Dendritic cell treated with granulocyte-macrophage colony-stimulating factor and Interleukin-4, amounts not matched to agents 40 ng/mL and 50 ng/mL, for 4 days (primary cell): Measurements from ENCODE around the gene GJD4.

Source experiments
- H3K27ac Mint-ChIP-seq: one replicate; pipeline ENCODE4 v1.8.0; 2022; ENCODE audit warnings: mild to moderate bottlenecking, mixed read lengths
- H3K27me3 Mint-ChIP-seq: one replicate; pipeline ENCODE4 v1.8.0; 2022; ENCODE audit warnings: mild to moderate bottlenecking, mixed read lengths
- H3K36me3 Mint-ChIP-seq: one replicate; pipeline ENCODE4 v1.8.0; 2022; ENCODE audit warnings: low read depth, mixed read lengths
- H3K4me1 Mint-ChIP-seq: one replicate; pipeline ENCODE4 v1.8.0; 2022; ENCODE audit warnings: low read depth, mixed read lengths
- H3K4me3 Mint-ChIP-seq: one replicate; pipeline ENCODE4 v1.8.0; 2022; ENCODE audit warnings: mild to moderate bottlenecking, moderate library complexity, mixed read lengths
- H3K9me3 Mint-ChIP-seq: one replicate; pipeline ENCODE4 v1.8.0; 2022; ENCODE audit warnings: mixed read lengths
- intact Hi-C: fragments of 100-400 bp; cut with micrococcal nuclease; formaldehyde crosslinking; loops from one replicate; pipeline ENCODE4 v1.15.0; 2022

Gene GJD4

DNA sequence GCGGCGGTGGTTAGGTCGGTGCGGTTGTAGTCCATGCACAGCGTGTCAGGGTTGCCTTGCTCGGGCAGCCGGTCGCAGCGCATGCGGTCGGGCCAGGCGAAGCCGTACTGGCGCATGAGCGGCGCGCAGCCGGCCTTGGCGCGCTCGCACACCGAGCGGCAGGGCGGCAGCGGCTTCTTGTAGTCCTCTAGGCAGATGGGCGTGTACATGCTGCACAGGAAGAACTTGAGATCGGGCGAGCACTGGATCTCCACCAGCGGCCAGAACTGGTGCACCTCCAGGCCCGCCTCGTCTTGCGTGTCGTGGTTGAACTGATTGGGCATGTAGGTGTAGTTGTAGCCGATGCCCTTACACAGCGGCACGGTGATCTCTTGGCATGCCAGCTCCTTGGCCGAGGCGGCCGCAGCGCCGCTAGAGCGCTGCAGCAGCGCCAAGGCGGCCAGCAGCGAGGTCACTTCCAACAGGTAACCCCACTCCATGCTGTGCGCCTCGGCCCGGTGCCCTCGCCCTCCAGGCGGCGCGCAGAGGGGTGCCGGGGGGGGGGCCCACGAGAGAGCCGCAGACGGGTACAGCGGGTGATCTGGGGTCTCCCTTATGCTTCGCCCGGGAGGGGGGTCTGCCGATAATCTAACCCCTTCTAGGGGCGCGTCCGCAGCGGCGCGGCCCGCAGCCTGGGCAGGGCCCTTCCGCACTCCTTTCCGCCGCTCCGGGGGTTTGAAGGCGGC lies 36.0 kb downstream of the GJD4 start:
- peaks cover 43% of the 10 kb centered on the region for H3K4me1 Mint-ChIP-seq

GRCh38 chr10:35641676-35642034 lies 36.5 kb downstream of the GJD4 start:
- Mint-ChIP-seq H3K36me3 (peaks cover 14% of the 10 kb centered on the region), H3K4me1 (peaks cover 43% of the 10 kb centered on the region), H3K27ac (peak overlapping the region; percentile 68), H3K9me3 (no peaks in the 10 kb centered on the region), H3K4me3 (peak overlapping the region; percentile 81), H3K27me3 (peaks cover 80% of the 10 kb centered on the region)
- intact Hi-C loops = no loop called here

More for the DNA sequence above, 36.0 kb downstream of the GJD4 start:
- peak overlapping the region; percentile 81 for H3K4me3 Mint-ChIP-seq
- intact Hi-C loops = no loop called here
- H3K27me3 Mint-ChIP-seq = peaks cover 81% of the 10 kb centered on the region
- H3K9me3 Mint-ChIP-seq = no peaks in the 10 kb centered on the region
- H3K36me3 Mint-ChIP-seq = peaks cover 14% of the 10 kb centered on the region
- H3K27ac Mint-ChIP-seq = no peak overlapping the region

DNA sequence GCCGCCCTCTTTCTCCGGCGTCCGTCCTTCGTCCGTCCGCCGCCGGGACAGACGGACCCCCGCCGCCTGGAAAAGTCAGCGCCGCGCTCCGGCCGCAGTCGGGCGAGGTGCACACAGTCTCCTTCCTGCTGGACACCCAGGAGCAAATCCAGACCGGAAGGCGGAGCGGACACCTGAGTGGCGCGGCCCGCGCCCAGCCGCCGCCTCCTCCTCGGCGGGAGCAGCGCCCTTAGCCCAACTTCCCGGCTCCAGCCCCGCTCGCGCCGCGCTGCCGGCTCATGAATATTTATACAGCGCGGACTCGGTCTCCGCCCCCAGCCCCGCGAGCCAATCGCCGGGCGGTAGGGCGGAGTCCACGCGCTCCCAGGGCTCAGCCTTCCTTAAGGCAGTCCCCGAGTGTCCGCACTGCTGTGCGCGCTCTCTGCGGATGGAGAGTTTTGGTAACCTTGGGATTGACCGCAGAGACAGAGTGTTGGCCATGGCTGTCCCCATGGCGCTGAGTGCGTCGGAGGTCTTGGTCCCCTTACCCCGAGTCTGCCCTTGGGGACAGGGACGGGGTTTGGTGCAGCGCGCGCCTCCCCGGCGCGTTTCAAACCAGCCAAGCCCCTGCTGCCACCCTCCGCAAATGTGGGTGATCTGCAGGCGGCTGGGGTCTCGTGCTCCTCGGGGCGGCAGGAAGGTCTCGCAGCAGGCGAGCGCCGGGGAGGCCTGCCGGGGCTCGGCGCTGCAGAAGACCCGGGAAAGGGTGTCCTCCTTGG lies 37.1 kb downstream of the GJD4 start, which contains the start of gene FZD8:
TSS of gene FZD8 (minus strand) at position 262 of the 758 bp plus-strand sequence. CDS start 867 bp downstream, outside the sequence.
- Mint-ChIP-seq H3K4me3 (peak within 1 kb of the TSS; percentile 81), H3K9me3 (no peaks in the 10 kb centered on the region), H3K36me3 (peaks cover 14% of the 10 kb centered on the region), H3K27me3 (peaks cover 74% of the 10 kb centered on the region), H3K27ac (peak within 1 kb of the TSS; percentile 68), H3K4me1 (peaks cover 43% of the 10 kb centered on the region)
- intact Hi-C loops = no loop called here

- Mint-ChIP-seq H3K4me3 (peak overlapping the region; percentile 81), H3K27me3 (peaks cover 69% of the 10 kb centered on the region), H3K27ac (peak overlapping the region; percentile 68), H3K9me3 (no peaks in the 10 kb centered on the region), H3K4me1 (peaks cover 43% of the 10 kb centered on the region), H3K36me3 (peaks cover 14% of the 10 kb centered on the region)
- intact Hi-C loops = no loop called here
These were observed 37.6 kb downstream of the GJD4 start for GRCh38 chr10:35642793-35643114.

GRCh38 chr10:35643151-35644049 lies 38.3 kb downstream of the GJD4 start:
- Mint-ChIP-seq H3K4me3 (peak overlapping the region; percentile 81), H3K27ac (peak overlapping the region; percentile 68), H3K36me3 (peaks cover 14% of the 10 kb centered on the region), H3K4me1 (peaks cover 43% of the 10 kb centered on the region), H3K9me3 (no peaks in the 10 kb centered on the region), H3K27me3 (peaks cover 64% of the 10 kb centered on the region)
- intact Hi-C loops = no loop called here

DNA sequence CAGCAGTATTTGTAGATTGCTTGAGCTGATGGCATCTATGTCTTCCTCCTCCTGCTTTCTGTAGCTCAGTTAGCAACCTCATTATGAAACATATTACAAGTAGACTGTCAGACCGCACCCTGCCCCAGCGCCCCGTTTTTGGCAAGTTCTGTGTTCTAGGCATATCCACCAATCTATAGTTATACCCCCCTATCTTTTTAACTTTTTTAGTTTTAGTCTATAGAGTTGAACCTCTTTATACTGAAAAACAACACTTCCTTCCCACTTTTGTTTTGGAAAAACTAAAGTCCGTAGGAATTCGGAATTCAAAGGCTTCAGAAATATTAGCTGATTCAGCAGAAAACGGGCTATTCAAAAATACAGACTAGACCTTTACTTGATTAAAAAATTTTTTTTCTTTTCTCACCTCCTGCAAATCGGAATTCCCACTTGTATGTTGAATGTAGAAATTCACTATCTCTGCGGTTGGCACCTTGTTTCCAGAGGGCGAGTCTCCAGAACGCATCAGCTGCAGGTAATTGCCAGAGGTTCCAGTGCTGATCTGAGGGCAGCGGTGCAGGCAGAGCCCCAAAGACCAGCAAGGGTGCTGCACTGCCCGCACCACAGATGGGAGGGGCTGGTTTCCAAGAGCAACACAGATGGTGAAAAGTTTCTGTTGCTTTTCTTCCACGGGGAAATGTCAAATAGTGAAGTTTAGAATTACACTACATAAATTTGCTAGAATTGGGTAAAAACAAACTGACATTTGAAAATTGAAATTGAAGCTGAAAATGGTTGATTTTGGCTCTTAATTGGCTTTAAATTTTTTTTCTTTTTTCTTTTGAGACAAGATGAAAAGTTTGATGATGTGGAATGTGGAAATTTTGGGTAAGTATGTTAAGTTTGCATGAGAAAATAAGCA lies 39.2 kb downstream of the GJD4 start:
- intact Hi-C loops = no loop called here
- Mint-ChIP-seq H3K27ac (peak overlapping the region; percentile 68), H3K36me3 (peaks cover 14% of the 10 kb centered on the region), H3K4me3 (peak overlapping the region; percentile 81), H3K9me3 (no peaks in the 10 kb centered on the region), H3K4me1 (peaks cover 43% of the 10 kb centered on the region), H3K27me3 (peaks cover 60% of the 10 kb centered on the region)

- no peaks in the 10 kb centered on the region for H3K36me3 Mint-ChIP-seq
- H3K27ac Mint-ChIP-seq = no peak overlapping the region
- H3K4me1 Mint-ChIP-seq = no peaks in the 10 kb centered on the region
- intact Hi-C loops = no loop called here
- peaks cover 16% of the 10 kb centered on the region for H3K27me3 Mint-ChIP-seq
- H3K9me3 Mint-ChIP-seq = no peaks in the 10 kb centered on the region
- no peak overlapping the region for H3K4me3 Mint-ChIP-seq
These were observed 45.8 kb downstream of the GJD4 start for GRCh38 chr10:35650894-35651293.

DNA sequence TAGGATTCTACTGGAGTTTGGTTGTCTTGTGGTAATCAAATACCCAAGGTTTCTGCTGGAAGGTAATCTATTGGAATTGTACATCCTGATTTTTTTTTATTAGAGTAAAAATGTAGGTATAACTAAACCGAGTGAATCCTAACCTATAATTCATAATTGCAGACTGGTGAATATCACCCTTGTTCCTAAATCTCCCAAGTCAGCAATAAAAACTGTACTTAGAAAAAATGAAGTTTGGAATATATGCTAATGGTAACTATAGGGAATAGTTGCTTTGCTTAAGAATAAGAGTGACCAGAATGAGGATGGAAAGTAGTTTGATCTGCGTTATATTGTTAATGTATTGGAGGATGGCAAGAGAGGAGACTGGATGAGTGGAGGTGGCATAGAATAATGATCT lies 47.7 kb downstream of the GJD4 start:
- H3K4me3 Mint-ChIP-seq = no peak overlapping the region
- intact Hi-C loops = no loop called here
- H3K27me3 Mint-ChIP-seq = peaks cover 11% of the 10 kb centered on the region
- no peaks in the 10 kb centered on the region for H3K9me3 Mint-ChIP-seq
- H3K27ac Mint-ChIP-seq = no peak overlapping the region
- H3K36me3 Mint-ChIP-seq = no peaks in the 10 kb centered on the region
- H3K4me1 Mint-ChIP-seq = no peaks in the 10 kb centered on the region

DNA sequence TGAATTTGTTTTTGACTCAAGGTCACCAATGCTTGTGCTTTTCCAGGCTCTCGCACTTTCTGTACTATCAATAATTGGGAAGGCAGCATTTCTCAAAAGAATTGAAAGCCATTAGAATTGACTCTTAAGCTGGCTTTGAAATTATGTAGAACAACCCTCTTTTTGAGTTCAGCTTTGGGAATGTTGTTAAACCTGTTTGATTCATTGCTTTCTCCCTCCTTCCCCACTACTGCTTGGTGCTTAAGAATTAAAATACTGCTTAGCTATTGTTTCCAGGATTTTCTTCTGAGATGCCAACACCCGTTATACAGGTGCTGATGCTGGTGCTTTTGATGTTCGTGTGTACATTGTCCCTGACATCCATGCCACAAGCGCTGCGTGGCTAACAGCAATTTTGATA lies 52.5 kb downstream of the GJD4 start:
- no peak overlapping the region for H3K4me3 Mint-ChIP-seq
- H3K9me3 Mint-ChIP-seq = peaks cover 13% of the 10 kb centered on the region
- intact Hi-C loops = no loop called here
- no peak overlapping the region for H3K27ac Mint-ChIP-seq
- H3K27me3 Mint-ChIP-seq = no peaks in the 10 kb centered on the region
- H3K36me3 Mint-ChIP-seq = no peaks in the 10 kb centered on the region
- H3K4me1 Mint-ChIP-seq = no peaks in the 10 kb centered on the region
